Liver (tissue), 9 donors: ENCODE results near the gene ANKS1A. TPM values are rescaled to one million over a fixed set of nuclear protein-coding genes. Genes with fewer than 3 reads are reported as not detected.

Experiments
- DNase-seq: peaks from one replicate; pipeline ENCODE4 v3.0.0-alpha.2; 2017; ENCODE audit warnings: low spot score
- H3K27ac ChIP-seq, 2 donors: one replicate each; pipeline ENCODE4 v1.7.0; 2013; ENCODE audit warnings: inconsistent platforms in 2 of 2, low read length in 2 of 2, control low read depth in 1 of 2, low read depth in 1 of 2, mild to moderate bottlenecking in 1 of 2
- H3K27me3 ChIP-seq, 4 donors: one replicate each; pipeline versions ENCODE4 v1.6.1 to v1.7.0; 2013; ENCODE audit warnings: low read length in 3 of 4, inconsistent platforms in 1 of 4, mild to moderate bottlenecking in 1 of 4, moderate library complexity in 1 of 4; ENCODE audit not compliant: control insufficient read depth in 4 of 4, insufficient read depth in 4 of 4
- H3K36me3 ChIP-seq, 4 donors: one replicate each; pipeline versions ENCODE4 v1.6.1 to v1.7.0; 2013; ENCODE audit warnings: low read length in 3 of 4, mild to moderate bottlenecking in 3 of 4, low read depth in 1 of 4, moderate library complexity in 1 of 4; ENCODE audit not compliant: control insufficient read depth in 4 of 4, insufficient read depth in 3 of 4
- H3K4me1 ChIP-seq, 4 donors: one replicate each; pipeline versions ENCODE4 v1.6.1 to v1.7.0; 2013; ENCODE audit warnings: low read length in 3 of 4, mild to moderate bottlenecking in 3 of 4, moderate library complexity in 1 of 4; ENCODE audit not compliant: control insufficient read depth in 4 of 4, insufficient read depth in 4 of 4
- H3K4me3 ChIP-seq, 3 donors: one replicate each; pipeline versions ENCODE4 v1.6.1 to v1.7.0; 2013; ENCODE audit warnings: low read length in 3 of 3, control low read depth in 1 of 3, low read depth in 1 of 3, mild to moderate bottlenecking in 1 of 3
- H3K9ac ChIP-seq, 2 donors: one replicate each; pipeline ENCODE4 v1.7.0; 2013; ENCODE audit warnings: low read length in 2 of 2, mild to moderate bottlenecking in 2 of 2, moderate library complexity in 2 of 2, control low read depth in 1 of 2, low read depth in 1 of 2
- H3K9me3 ChIP-seq, 4 donors: one replicate each; pipeline versions ENCODE4 v1.6.1 to v1.7.0; 2013; ENCODE audit warnings: low read length in 3 of 4; ENCODE audit not compliant: control insufficient read depth in 4 of 4
- ATF3 ChIP-seq: IDR thresholded peaks from 2 replicates; pipeline ENCODE4 v1.6.1; 2016; ENCODE audit warnings: antibody characterized with exemption
- CTCF ChIP-seq: fragments of 150-350 bp; IDR thresholded peaks from 2 replicates; pipeline ENCODE4 v1.5.1; 2017; ENCODE audit warnings: improper control_type of control experiment, low read depth, low read length; ENCODE audit not compliant: missing input control
- EGR1 ChIP-seq, 2 donors: IDR thresholded peaks; 2 replicates each; pipeline ENCODE4 v1.6.1; 2016 to 2018; ENCODE audit warnings: antibody characterized with exemption in 2 of 2, low read depth in 2 of 2
- FOXA2 ChIP-seq: IDR thresholded peaks from 2 replicates; pipeline ENCODE4 v1.6.1; 2016; ENCODE audit warnings: antibody characterized with exemption
- GABPA ChIP-seq, 2 donors: IDR thresholded peaks in 1 of 2; conservative IDR thresholded peaks in 1 of 2; 2 replicates each; pipeline ENCODE4 v1.6.1; 2016; ENCODE audit warnings: antibody characterized with exemption in 2 of 2, mild to moderate bottlenecking in 1 of 2, moderate library complexity in 1 of 2
- HNF4A ChIP-seq, 2 donors: conservative IDR thresholded peaks; 2 replicates each; pipeline ENCODE4 v1.6.1; 2016; ENCODE audit warnings: antibody characterized with exemption in 2 of 2, mild to moderate bottlenecking in 2 of 2
- HNF4G ChIP-seq: IDR thresholded peaks from 2 replicates; pipeline ENCODE4 v1.6.1; 2016; ENCODE audit warnings: antibody characterized with exemption
- JUND ChIP-seq, 2 donors: IDR thresholded peaks; 2 replicates each; pipeline ENCODE4 v1.6.1; 2016; ENCODE audit warnings: antibody characterized with exemption in 2 of 2
- MAX ChIP-seq: IDR thresholded peaks from 2 replicates; pipeline ENCODE4 v1.6.1; 2016; ENCODE audit warnings: antibody characterized with exemption
- NR2F2 ChIP-seq: IDR thresholded peaks from 2 replicates; pipeline ENCODE4 v1.6.1; 2016; ENCODE audit warnings: antibody characterized with exemption
- RAD21 ChIP-seq, 2 donors: IDR thresholded peaks; 2 replicates each; pipeline ENCODE4 v1.6.1; 2016; ENCODE audit warnings: antibody characterized with exemption in 2 of 2, mild to moderate bottlenecking in 2 of 2
- REST ChIP-seq: IDR thresholded peaks from 2 replicates; pipeline ENCODE4 v1.6.1; 2016; ENCODE audit warnings: antibody characterized with exemption, mild to moderate bottlenecking
- RXRA ChIP-seq, 2 donors: IDR thresholded peaks; 2 replicates each; pipeline ENCODE4 v1.6.1; 2017 to 2018; ENCODE audit warnings: antibody characterized with exemption in 2 of 2, mild to moderate bottlenecking in 1 of 2
- SP1 ChIP-seq: IDR thresholded peaks from 2 replicates; pipeline ENCODE4 v1.6.1; 2018; ENCODE audit warnings: antibody characterized with exemption, mild to moderate bottlenecking
- TAF1 ChIP-seq: conservative IDR thresholded peaks from 2 replicates; pipeline ENCODE4 v1.6.1; 2016; ENCODE audit warnings: antibody characterized with exemption, mild to moderate bottlenecking
- YY1 ChIP-seq: IDR thresholded peaks from 2 replicates; pipeline ENCODE4 v1.6.1; 2016; ENCODE audit warnings: antibody characterized with exemption, mild to moderate bottlenecking
- ZBTB33 ChIP-seq: IDR thresholded peaks from 2 replicates; pipeline ENCODE4 v1.6.1; 2016; ENCODE audit warnings: antibody characterized with exemption
- WGBS: extraction: QIAGEN DNeasy Blood & Tissue Kit; methylation state at CpG from one replicate; pipeline ENCODE4 v1.1.7; 2013; 5-methylcytosine and 5-hydroxymethylcytosine counted together
- polyA plus RNA-seq, 2 donors: library from polyadenylated mRNA; stranded (reverse) in 1 of 2; unstranded in 1 of 2; fragments of 200-250 nt in 1 of 2; fragments of >200 nt in 1 of 2; fragmentation: Nextera tagmentation in 1 of 2; extraction: Ambion mirVana in 1 of 2; gene quantifications; one replicate each; pipeline versions ENCODE4 v1.2.1 to v1.2.3, GENCODE V29; 2013 to 2015
- total RNA-seq, 2 donors: library from RNA; depleted of rRNA; stranded (reverse); fragments of >200 nt; gene quantifications; one replicate each; pipeline ENCODE4 v1.2.3, GENCODE V29; 2014
- donor health status: healthy.
- donor health status: healthy.
- donor health status: healthy.
- donor health status: healthy.
- donor health status: healthy.

ANKS1A gene
- 10 to 100 TPM in 1 of 2 donors, 1 to 10 TPM in 1; 6.5 to 18.7 TPM for total RNA-seq
- 1 to 10 TPM; 4.3 to 6.8 TPM for polyA plus RNA-seq

GRCh38 chr6:34888874-34889555 lies at the start of gene ANKS1A:
Gene ANKS1A (plus strand): TSS chr6:34889255. CDS start chr6:34889403, 148 bp downstream.
- H3K27me3 ChIP-seq: no peaks in the 10 kb centered on the region
- peak; percentile 93 for DNase-seq
- H3K9me3 ChIP-seq: no peaks in the 10 kb centered on the region
- H3K4me3 ChIP-seq: peak within 1 kb of the TSS; percentile 90 to 99 (median 95)
- peak within 1 kb of the TSS; percentile 55 to 98 for H3K9ac ChIP-seq
- peaks cover 0 to 40% (median 18%) of the 10 kb centered on the region in 4 donors for H3K4me1 ChIP-seq
- peak within 1 kb of the TSS; percentile 86 for H3K27ac ChIP-seq
- no peaks in the 10 kb centered on the region for H3K36me3 ChIP-seq
- under 1% methylated on average over 60 of the region's 60 CpGs for WGBS
- TF ChIP-seq GABPA (IDR thresholded peaks at IDR 0.05 in 1 of 2, conservative IDR thresholded peaks at IDR 0.05 in 1 of 2) (peak; percentile 59 to 91), HNF4G (peak; percentile 35), REST (peak; percentile 57), ZBTB33 (no peak), RXRA (IDR thresholded peaks at IDR 0.05) (no peak), ATF3 (no peak), CTCF (no peak), MAX (no peak), HNF4A (conservative IDR thresholded peaks at IDR 0.05) (peak; percentile 56 to 67), FOXA2 (peak; percentile 14), EGR1 (IDR thresholded peaks at IDR 0.05; ENCODE audit: low read depth in 2 of 2) (peak; percentile 64 to 72), NR2F2 (no peak), JUND (IDR thresholded peaks at IDR 0.05) (no peak), TAF1 (no peak), RAD21 (IDR thresholded peaks at IDR 0.05) (peak in 1 of 2 donors; percentile 6), SP1 (peak; percentile 47), YY1 (no peak)
